Suppressor macrophage (primary cell): ENCODE data around the gene BPIFB6.

Experiments used
- DNase-seq, 4 experiments: peaks; one replicate each; pipeline ENCODE4 v3.0.0-alpha.2; 2020 to 2022
- total RNA-seq, 17 experiments: gene quantifications; one replicate each; lab custom pipeline; 2026; ENCODE audit warnings: mixed read lengths in 6 of 17, inconsistent platforms in 3 of 17; lab: John Stamatoyannopoulos, UW

Gene BPIFB6
- 0 to 1.9 (median 0) reads per million in 17 experiments for total RNA-seq

GRCh38 chr20:33031531-33031930, at the start of gene BPIFB6:
TSS of gene BPIFB6 (plus strand) at chr20:33031648. CDS start at chr20:33031648, 0 bp downstream.
- no peak for DNase-seq

DNA sequence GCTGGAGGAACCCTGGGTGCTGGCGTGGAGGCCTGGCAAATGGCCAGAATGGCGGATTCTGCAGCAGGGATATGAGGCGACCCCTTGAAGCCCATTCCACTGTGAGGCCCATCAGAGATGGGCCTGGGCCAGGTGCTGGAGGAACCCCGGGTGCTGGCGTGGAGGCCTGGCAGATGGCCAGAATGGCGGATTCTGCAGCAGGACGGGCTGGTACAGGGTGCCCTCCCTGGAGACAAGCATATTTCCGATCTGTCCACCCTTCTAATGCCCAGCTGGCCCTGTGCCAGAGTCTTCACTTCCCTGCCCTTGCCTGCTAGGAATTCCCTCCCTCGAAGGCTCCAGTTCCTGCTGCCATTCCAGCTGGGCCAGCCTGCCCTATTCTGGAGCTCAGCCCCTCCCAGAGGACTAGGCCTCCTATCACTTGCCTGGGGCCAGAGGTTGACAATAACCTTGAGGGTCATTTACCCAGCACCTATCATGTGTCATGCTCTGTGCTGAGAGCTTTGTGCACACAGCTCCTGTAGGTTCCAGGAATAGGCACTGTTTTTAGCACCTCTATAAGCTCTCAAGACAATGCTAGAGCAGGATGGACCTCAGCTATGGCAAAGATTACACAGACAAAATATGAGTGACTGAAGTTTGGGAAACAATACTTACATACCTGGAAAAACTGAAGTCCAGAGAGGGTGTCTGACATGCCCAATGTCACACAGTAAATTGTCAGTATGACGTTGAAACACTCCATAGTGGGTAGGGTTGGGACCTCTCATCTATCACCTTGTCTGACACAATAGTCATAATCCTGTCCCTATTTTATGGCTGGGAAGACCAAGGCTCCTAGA, 48.6 kb upstream of the BPIFB6 start:
- no peak for DNase-seq

- no peak for DNase-seq
These were observed 47.9 kb upstream of the BPIFB6 start for GRCh38 chr20:32983459-32984112.

DNA sequence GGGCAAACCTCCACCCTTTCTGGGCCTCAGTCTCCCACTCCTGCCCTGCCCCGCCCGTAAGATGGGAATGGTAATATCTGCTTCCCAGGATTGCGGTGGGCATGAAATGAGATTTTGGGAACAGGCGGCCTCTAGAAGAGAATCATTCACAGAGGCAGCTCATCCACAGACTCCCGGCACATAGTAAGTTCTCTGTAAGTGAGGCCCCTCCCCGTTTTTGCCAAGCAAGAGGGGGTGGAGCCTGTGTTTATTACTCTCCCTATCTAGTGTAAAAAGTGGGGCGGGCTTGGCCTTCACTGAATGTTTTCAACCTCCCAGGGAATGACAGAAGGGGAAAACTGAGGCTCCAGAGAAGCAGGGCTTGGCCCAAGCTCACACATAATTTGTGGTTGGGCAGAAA, 47.3 kb upstream of the BPIFB6 start:
- no peak for DNase-seq

GRCh38 chr20:32984631-32985354, 46.7 kb upstream of the BPIFB6 start:
- no peak for DNase-seq

DNA sequence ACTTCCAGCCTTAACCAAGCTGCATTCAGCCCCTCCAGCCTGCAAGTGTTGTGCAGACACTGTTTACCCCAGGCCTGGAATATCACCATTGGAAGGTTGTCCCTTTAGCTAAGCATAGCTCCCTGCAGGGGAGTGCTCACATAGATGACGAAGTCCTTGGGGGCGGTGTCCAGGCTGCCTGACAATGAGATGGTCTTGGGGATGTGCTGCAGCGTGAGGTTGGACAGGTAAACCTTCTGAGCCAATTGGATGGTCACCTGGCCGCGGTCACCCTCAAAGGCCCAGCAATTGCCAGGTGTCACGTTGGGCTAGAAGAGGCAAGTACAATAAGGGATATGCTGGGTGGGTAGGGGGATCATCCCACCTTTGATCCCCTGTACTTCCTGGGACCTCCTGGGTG, 45.9 kb upstream of the BPIFB6 start:
- DNase-seq = no peak

GRCh38 chr20:32986331-32986966, 45.0 kb upstream of the BPIFB6 start:
- no peak for DNase-seq

DNA sequence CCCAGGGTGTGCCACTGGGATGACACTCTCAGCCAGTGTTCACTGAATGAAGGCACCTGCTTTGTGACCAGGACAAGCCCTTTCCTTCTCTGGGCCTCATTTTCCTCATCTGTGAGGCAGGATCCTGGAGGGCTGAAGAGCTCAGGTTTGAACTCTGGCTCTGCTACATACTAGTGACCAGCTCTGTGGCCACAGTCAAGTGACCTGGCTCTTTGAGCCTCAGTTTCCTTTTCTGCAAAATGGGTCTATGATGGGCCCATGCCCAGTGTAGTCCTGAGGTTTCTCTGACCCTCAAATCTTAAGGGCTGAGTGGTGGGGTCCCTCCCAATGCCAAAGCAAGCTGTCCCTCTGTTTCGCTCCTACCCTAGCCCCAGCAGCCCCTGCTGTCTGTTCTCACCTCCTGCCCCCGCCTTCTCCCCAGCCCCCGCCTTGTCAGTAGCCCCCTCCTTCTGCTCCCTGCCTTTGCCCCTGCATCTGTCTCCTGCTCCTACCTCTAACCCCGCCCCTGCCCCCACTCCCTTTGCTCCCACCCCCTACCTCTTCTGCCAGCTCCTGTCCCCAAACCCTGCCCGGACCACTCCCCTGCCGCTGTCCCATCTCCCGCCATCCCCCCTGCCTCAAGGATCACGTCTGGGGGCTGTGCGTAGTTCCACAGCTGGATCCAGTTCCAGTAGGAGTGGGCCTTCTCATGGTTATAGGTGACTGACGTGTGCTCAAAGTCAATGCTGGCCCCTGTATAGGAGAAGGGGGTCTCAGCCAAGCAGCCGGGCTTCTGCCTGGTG, 44.2 kb upstream of the BPIFB6 start:
- no peak for DNase-seq

DNA sequence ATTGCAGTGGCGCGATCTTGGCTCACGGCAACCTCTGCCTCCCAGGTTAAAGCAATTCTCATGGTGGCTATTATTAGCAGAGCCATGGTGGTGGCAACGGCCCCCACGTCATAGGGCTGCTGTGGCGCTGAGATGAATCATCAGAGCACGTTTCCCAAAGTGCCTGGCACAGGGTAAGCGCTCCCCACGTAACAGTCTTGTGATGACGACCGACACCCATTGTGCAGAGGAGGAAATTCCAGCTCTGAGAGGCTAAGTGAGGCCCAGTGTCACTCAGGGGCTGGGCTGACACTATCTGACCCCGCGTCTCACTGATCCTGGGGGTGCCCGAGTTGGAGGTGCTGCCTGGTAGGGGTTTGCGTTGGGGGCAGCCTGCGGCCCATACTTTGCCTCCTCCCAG, 43.4 kb upstream of the BPIFB6 start:
- DNase-seq = peak in 3 of 4 experiments; percentile 28 to 38 (median 32)

DNA sequence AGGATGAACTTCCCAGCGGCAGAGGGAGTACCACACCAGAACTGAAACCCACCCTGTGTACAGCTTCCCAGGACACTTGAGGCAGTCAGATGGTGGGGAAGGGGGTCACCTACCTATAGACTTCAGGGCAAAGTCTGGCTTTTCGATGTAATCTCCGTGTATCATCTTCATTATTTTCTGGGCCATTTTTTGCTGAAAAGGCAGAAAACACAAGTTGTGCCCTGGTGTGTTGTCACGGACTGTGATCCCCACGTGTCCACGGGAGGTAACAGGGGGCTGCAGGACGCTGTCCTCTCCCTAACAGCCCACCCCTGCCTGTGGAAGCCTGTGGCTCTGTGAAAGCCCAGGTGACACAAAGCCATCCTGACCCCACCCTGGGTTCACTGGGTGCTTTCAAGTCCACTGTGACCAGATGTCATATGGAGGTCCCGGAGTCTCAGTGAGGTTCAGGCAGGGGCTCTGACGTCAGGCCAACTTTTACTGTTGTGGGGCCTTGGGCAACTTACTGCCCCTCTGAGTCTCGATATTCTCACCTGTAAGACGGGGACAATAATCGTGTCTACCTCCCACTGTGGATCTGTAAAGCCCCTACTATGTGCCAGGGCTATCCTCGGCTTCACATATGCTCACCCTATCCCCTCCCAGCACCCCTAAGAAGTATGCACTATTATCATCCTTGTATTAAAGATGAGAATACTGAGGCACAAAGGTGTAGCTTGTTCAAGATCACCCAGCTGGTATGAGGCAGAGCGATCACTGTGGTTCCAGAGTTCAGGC, 41.8 kb upstream of the BPIFB6 start:
- no peak for DNase-seq

DNA sequence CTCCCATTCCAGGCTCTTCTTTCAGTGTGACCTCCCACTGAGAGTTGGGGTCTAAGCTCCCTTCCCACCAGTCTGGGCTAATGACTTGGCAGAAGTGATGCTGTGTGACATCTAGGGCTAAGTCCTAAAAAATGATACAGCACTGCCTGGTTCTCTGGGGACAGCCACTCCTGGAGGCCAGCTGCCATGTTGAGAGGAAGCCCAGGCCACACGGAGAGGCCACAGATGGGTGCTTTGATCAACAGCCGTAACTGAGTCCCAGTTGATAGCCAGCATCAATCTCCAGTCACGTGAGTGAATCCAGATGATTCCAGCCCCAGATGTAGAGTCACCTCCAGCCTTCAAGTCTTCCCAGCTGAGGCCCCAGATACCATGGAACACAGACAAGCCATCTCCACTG, 41.0 kb upstream of the BPIFB6 start:
- DNase-seq = no peak

- DNase-seq = no peak
These were observed 40.1 kb upstream of the BPIFB6 start for GRCh38 chr20:32991383-32991782.

DNA sequence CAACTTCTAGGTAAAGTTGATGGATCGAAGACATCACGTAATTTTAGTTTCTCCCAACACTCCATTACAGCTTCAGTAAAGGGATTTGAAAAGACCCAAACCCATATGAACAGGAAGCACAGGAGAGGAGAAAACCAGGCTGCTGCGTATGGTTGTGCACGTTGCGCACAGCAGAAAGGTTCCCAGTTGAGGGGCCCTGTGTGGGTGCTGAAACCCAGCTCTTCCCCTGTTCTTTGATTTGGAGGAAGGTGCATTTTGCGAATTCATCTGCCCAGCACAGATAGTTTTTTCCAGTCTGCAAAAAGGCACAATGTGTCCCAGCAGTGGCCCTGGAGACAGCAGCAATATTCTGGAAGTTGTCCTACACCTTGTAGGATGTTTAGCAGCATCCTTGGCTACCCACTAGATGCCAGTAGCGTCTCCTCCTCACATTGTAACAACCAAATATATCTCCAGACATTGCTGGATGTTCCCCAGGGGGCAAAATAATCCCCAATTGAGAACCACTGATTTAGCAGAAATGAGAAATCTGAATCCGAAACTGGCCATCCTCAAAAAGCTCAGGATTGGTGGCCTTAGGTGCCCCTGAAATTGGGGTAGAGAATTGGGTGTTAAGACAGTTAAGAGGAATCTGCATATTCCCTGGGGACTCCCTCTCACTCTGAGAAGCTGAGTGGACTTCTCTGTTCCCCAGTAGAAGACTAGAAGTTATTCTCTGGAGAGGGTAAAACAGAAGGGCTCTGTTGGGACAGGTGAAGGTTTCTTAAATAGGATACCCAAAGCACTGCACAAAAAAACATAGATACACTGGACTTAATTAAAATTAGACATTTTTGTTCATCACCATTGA, 39.4 kb upstream of the BPIFB6 start:
- DNase-seq = no peak

- DNase-seq = no peak
These were observed 37.9 kb upstream of the BPIFB6 start for GRCh38 chr20:32993496-32994050.

- DNase-seq = peak in 1 of 4 experiments; percentile 13
These were observed 35.6 kb upstream of the BPIFB6 start for GRCh38 chr20:32995802-32996201.

GRCh38 chr20:32997431-32997830, 34.0 kb upstream of the BPIFB6 start:
- no peak for DNase-seq

GRCh38 chr20:32999603-33000250, 31.7 kb upstream of the BPIFB6 start:
- peak; percentile 56 to 82 (median 70) for DNase-seq

DNA sequence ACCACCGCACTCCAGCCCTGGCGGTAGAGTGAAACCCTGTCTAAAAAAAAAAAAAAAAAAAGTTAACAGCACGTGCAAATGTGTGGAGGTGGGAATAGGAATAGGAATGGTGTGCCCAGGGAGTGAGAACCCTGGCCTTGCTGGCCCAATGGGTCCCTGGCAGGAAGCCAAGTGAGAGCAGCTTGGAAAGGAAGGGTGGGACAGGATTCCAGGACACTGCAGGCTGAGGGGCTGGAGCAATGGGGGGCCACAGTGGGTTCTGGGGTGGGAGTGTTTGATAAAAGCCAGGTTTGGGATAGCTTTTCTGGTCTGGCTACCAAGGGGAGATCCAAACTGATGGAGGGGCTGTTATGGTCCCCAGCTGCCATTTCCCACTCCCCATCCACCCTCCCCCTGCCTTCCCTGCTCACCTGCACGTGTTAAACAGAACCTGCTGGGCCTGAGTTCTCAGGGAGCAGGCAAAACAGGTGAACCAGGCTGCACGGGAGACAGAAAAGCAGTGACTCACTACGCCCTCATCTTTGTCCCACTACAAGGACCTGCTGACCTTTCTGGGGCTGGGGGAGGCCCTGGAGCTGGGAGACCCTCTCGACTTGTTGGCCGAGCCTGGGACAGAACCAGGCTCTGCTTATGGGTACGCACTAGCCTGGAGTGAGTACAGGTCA, 30.5 kb upstream of the BPIFB6 start:
- no peak for DNase-seq
